Measurements from ENCODE around the gene SUSD2.
"Not testable (repeated sequence)": the region's sequence is repeated elsewhere in the genome, so short reads cannot be mapped to it uniquely, and the experiment has no call there.

The SUSD2 gene

DNA sequence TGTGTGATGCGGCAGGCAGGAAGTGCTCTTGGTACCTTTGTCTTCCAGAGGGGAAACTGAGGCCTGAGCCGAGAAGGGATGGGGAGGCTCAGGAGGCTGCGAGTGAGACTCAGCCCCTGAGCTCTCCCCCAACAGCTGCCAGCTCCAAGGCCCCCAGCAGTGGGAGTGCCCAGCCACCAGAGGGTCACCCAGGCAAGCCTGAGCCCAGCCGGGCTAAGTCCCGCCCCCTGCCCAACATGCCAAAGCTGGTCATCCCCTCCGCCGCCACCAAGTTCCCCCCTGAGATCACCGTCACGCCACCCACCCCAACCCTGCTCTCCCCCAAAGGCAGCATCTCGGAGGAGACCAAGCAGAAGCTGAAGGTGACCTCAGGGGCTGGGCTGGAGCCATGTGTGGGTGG is 3.8 kb upstream of the SUSD2 start:
- DNase-seq, result no peak

DNA sequence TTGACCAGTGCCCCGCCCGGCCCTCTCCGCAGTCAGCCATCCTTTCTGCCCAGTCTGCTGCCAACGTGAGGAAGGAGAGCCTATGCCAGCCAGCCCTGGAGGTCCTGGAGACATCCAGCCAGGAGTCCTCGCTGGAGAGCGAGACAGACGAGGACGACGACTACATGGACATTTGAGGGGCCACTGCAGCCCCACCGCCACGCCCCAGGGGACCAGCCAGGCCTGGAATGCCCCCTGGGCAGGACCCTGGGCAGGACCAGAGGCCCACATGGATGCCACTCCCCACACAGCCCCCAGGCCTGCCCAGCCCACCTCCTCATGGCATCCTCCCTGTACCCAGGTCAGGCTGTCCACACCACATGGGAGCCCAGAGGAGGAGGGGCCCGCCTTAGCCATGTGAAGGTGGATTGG is 3.3 kb upstream of the SUSD2 start:
- no peak for DNase-seq

DNA sequence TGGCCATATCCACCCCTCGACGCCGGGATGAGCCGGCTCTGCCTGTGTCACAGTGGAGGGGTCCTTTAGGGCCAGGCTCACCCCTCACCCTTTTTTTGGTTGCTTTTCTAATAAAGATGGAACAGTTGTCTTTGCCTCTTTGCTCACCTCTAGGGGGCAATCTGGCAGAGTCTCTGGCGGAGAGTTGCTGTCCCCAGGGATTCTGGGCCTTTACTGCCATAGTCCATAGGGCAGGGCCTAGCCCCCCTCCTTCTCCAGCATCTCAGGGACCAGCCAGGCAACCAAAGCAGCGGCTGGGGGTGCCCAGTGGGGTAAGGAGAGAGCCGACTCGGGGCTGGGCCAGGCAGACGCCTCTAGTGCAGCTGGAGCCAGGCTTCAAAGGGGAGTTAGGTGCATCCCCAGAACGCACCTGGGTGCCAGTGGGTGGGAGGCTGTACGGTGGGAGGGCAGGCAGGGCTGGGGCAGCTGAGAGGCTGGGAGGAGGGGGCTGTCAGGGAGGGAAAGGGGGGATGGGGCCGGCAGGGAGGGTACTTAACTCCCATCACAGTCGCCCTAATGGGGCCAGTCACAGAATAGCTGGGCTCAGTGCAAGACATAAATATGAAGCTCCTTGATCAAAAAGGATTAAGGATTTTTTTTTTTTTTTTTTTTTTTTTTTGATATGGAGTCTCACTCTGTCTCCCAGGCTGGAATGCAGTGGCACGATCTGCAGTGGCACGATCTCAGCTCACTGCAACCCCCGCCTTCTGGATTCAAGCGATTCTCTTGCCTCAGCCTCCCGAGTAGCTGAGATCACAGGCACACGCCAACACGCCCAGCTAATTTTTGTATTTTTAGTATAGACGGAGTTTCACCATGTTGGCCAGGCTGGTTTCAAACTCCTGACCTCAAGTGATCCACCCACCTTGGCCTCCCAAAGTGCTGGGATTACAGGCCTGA is 2.5 kb upstream of the SUSD2 start:
- no peak for DNase-seq

DNA sequence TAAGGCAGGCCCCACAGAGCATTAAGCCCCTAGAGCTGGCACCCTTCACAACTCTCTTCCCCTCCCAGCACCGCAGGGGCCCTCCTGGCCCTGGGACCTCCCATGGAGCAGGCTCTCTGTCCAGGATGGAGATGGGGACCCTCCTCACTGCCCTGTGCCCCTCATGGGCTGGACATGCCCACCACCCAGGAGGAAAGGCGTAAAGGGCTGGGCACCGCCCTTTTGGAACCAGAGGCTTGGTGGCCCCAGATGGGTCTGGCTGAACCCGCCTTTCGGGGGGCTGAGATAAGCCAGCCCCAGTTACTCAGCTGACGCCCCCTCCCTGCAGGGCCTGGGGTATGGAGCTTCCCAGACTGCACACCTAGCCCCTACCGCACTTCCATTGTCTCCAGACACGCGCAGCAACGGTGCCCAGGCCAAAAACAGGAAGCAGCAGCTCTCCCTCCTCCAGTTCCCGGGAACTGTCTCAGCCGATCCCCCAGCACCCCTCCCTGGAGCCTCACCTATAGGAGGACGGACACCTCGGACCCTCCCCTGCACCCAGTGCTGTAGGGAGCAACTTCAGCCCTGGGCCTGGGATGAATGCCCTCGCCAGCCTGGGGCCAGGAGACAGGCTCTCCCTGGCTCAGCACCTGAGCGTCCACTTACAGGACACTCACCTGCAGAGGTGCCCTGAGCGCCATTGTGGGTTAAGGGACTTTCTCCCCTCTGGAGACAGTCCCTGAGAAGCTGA is 1.6 kb upstream of the SUSD2 start:
- no peak for DNase-seq

DNA sequence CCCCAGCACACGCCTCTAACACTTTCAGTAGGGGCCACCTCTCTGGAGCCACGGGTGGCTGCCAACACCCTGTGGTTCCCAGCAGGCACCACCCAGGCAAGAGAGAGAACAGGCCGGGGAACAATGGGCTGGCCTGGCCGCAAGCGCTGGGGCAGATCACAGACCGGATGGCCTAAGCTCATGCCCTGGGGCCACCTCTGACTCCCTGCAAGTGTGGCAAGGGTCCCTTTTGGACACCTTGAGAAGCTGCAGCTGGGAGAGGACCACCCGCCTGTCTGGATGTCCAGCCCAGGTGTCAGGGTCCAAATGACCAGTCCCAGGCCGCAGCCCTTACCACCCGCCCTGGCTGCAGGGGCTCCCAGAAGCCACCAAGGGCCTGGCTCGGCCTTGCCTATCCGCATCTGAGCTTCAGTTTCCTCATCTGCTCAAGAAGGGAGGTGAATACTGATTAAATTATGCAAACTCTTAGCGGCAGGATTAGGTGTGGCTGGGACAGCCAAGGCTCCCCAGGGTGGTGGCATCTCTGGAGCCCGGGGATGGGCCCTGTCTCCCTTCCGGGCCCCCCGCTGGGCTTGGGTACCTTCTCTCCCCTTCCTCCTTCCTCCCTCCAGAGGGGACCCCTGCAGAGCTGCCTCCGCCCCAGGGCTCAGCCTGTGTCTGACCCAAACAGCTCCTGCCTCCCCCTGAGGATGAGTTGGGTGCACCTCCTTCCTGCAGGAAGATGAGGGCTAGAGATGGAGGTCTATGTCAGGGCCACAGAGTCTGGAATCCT is 785 bp upstream of the SUSD2 start:
- no peak for DNase-seq

DNA sequence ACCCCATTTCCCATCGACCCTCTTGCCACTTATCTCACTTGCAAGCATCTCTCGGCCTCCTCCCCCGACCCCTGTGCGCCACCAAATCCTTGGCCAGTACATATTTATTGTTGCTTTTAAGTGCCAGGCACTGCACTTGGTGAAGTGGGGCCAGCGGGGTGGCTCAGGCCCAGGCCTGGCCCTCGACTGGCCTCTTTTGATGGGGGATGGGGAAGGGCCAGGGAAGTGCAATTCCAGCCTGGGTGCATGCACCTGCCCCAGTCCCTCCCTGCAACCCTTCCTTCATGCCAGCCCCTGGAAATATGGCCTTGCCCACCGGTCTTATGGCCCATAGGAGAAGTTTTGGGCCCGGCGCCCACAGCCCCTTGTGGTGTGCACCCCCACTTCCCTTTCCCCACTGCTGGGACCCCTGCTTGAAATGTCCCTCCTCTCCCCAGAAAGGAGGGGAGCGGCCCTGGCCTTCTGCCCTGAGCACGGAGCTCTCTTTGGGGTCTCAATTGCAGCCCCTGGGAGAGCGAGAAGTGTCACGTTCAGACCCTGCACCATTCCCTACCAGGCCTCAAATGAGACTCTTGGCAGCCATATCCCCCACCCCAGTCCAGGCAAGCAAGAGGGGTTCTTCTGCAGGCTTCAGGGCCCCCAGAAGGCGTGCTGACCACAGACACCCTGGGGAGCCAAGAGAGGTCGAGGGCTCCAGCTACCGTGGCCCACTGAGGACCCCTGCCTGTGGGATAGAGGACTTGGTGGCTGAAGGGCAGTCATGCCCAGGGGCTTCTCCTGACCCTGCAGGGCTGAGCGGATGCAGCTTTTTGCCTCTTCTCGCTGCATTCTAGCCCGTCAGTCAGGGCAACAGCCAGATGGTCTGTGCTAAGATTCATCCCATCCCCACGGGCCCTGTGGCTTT is 961 bp downstream of the SUSD2 start:
- no peak for DNase-seq

DNA sequence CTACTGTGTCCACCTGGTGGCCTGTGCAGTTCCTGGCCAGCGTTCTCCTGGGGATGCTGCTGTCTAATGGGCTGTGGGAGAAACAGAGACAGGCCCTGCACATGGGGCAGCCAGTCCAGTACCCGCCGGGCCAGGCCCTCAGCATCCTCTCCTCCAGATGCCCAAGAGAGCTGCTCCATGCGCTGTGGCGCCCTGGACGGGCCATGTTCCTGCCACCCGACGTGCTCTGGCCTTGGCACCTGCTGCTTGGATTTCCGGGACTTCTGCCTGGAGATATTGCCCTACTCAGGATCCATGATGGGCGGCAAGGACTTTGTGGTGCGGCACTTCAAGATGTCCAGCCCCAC is 1.6 kb downstream of the SUSD2 start:
- DNase-seq, result not testable (repeated sequence)

DNA sequence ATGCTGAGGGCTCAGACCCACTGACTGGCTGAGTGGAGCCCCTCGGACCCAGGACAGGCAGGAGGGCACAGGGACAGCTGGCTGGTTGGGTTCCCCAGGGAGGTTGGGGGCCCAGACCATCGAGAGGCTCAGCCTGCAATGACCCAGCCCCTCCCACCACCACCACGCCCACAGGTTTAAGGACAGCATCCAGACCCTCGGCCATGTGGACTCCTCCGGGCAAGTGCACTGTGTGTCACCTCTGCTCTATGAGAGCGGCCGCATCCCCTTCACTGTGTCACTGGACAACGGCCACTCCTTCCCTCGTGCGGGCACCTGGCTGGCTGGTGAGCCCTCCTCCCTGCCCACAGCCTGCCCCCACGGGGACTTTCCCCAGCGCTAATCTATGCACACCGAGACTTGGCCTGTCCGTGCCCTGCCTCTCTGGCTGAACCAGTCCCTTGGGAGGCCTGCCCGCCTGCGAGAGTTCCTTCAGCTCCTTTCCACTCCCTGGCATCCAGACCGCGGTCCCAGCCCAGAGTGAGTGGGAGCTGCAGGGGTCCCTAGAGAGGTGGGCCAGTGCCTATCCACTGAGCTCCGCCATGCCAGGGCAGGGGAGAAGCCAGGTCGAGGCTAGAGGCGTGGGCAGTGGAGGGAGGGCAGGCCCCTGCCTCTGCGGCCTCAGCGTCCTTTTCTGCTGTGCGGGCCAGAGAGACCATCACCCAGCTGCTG is 2.2 kb downstream of the SUSD2 start:
- no peak for DNase-seq

DNA sequence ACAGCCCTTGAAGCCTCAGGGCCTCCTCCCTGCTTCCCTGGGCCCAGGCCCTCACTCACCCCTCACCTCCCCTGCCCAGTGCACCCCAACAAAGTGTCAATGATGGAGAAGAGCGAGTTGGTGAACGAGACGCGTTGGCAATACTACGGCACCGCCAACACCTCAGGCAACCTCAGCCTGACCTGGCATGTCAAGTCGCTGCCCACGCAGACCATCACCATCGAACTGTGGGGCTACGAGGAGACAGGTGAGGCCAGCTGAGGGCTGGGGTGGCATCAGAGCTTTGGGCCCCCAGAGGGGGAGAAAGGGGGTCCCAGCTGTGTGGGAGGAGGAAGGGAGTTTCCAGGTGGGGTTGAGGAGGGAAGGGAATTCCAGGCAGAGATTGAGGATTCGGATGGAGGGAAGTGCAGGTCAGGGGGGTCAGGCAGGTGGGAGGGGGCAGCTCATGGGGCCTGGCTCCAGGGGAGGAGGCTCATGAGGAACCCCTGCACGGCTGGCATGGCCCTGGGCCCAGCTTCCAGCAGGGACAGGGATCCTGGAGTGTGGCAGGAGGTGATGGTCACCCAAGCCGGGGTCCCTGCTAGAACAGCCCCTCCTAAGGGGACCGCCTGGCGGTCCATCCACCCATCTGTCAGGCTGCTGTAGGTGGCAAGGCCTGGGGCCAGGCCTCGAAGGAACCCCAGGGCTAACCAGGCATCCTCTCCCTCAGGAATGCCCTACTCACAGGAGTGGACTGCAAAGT is 2.9 kb downstream of the SUSD2 start:
- DNase-seq, result no peak

DNA sequence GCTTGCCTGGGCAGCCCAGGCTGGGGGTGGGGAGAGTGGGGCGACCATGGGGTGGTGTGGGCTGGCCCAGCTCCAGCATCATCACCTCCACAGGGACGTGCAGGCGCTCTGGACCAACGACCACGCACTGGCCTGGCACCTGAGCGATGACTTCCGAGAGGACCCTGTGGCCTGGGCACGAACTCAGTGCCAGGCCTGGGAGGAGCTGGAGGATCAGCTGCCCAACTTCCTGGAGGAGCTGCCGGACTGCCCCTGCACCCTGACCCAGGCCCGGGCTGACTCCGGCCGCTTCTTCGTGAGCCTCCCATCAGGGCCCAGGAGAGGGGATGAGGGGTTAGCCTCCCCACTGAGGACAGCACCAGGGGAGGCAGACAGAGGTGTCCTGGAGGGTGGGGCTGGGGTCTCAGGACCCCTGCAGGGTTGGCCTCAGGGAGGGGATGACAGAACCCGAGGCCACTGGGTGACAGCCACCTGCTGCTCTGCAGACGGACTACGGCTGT is 3.8 kb downstream of the SUSD2 start:
- no peak for DNase-seq

DNA sequence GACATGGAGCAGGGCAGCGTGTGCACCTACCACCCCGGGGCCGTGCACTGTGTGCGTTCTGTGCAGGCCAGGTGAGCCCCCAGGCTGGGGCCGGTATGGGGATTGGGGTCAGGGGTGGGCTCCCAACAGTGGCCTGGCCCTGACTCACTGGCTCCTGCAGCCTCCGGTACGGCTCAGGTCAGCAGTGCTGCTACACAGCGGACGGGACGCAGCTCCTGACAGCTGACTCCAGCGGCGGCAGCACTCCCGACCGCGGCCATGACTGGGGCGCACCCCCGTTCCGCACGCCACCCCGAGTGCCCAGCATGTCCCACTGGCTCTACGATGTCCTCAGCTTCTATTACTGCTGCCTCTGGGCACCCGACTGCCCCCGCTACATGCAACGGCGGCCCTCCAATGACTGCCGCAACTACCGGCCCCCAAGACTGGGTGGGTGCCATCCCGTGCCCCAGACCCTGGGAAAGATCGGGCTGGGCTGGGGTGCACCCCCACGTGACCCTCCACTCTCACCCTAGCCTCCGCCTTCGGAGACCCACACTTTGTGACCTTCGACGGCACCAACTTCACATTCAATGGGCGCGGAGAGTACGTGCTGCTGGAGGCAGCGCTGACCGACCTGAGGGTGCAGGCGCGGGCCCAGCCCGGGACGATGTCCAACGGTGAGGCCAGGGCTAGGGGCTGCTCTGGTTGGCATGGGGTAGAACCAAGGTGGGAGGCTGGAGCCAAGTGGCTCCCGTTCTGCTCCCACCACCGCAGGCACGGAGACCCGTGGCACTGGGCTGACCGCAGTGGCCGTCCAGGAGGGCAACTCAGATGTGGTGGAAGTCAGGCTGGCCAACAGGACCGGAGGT is 4.4 kb downstream of the SUSD2 start:
- no peak for DNase-seq

DNA sequence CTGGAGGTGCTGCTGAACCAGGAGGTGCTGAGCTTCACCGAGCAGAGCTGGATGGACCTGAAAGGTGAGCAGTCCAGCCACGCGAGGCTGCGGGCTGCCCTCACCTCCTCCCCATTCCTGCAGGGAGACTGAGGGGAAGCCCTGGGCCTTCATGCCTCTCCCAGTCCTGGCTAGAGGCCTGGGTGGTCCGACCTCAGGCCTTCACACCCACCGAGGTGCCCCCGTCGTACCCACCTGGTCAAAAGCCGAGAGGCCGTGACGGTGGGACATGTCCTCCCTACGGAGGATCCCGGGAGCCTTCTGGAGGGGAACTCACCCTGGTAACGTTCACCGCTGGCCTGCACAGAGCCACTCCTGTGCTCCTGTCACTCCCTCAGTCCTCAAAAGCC is 5.1 kb downstream of the SUSD2 start:
- no peak for DNase-seq

DNA sequence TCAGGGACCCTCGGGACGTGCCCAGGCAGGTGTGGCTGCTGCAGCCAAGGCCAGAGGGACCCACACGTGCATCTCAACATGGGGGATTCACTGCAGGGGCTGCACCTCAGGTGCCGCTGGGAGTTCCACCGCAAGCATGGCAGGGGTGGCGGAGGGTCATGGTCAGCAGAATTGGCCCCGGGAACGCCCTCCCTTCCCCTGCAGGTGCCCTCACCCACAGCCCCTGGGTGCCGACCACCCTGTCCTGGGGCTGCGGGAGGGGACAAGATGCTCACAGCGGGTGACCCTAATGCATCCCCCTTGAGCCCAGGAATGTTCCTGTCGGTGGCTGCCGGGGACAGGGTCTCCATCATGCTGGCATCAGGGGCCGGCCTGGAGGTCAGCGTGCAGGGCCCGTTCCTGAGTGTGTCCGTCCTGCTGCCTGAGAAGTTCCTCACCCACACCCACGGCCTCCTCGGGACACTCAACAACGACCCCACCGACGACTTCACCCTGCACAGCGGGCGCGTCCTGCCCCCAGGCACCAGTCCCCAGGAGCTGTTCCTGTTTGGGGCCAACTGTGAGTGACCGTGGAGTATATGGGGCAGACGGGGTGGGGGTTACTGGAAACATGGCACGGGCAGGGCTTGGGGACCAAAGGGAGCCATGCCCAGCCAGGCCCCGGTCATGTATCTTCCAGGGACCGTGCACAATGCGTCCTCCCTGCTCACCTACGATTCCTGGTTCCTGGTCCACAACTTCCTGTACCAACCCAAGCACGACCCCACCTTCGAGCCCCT is 5.8 kb downstream of the SUSD2 start:
- DNase-seq, result no peak

DNA sequence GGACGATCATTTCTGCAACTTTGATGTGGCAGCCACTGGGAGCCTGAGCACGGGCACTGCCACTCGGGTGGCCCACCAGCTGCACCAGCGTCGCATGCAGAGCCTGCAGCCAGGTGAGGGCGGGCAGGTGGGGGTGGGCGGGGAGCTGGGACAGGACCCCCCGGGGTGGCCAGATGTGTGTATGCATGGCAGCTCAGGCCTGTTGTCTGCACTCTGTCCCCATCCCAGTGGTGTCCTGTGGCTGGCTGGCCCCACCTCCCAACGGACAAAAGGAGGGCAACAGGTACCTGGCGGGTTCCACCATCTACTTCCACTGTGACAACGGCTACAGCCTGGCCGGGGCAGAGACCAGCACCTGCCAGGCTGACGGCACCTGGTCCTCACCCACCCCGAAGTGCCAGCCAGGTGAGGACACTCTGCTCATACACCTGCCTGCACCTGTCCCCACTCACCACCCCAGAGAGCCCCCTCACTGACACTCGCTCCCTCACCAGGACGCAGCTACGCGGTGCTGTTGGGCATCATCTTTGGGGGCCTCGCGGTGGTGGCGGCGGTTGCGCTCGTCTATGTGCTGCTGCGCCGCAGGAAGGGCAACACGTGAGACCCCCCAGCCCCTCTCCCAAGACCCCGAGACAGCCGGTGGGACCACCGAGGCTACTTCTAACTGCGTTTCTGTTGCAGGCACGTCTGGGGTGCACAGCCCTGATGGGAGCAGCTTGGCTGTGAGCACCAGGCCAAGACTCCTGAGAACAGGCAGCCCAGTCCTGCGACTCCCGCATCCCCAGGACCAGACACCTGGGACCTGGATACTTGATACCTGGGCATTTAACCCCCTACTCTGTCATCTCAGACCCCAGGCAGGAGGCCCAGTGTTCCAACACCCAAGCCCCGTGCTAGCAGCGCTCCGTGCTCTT is 6.7 kb downstream of the SUSD2 start:
- DNase-seq, result no peak

DNA sequence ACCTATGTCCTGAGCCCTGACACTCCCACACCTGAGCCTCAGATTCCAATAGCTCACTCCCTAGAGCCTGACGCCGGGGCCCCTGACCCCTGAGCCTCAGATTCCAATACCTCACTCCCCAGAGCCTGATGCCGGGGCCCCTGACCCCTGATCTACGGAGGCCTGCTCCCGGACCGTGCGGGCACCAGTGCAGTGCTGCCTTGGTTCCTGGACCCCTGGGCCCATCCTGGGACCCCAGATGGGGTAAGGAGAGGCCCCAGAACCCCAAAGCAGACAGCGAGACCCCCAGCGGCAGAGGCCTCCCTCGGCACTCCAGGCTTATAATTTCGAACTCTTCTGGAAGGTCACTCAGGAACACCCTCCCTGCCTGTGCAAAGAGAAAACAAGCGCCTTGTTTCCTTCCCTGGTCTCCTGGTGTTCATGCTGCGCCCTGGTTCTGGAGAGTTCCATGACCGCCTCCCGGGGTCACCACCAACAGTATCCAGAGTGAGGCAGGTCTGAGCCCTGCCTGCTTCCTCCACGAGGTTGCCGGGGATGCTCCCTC is 7.5 kb downstream of the SUSD2 start:
- no peak for DNase-seq

DNA sequence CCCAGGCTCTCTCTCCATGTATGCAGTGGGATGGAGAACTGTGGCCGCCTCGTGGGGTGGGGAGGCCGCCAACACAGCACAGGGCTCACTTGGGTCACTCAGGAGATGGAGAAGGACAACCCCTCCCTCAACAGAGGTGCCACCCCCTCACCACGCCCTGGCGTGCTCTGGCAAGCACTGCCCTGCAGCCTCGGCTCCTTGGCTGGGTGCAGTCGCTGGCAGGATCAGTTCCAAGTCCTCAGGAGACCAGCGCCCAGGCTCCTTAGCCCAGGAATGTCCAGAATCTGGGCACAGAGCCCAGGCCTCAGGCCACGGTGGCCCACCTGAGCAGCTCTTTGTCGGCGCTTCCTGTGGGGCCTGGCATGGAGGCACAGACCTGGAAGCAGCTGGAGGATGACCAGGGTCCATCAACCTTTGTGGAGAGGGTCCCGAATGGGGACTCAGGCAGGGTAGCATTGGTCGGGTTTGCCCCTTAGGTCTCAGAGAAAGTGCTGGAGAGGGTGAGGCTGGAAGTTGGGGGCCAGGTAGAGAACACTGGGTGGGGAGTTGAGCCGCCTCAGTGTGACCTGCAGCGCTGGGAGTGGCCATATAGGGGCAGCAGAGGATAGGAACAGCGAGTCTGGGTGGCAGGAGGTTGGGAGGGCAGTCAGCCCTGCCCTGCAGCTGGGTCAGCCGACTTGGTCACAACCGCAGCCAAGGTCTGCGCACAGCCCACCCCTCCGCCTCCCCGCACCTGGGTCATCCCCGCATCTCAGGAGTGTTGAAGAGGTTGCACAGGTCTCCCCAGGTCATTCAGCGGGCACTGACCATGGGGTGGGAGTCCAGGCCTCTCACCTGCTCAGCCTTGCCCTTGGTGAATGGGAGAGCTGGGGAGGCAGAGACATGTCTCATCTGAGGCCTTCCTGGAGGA is 8.2 kb downstream of the SUSD2 start:
- DNase-seq, result no peak

DNA sequence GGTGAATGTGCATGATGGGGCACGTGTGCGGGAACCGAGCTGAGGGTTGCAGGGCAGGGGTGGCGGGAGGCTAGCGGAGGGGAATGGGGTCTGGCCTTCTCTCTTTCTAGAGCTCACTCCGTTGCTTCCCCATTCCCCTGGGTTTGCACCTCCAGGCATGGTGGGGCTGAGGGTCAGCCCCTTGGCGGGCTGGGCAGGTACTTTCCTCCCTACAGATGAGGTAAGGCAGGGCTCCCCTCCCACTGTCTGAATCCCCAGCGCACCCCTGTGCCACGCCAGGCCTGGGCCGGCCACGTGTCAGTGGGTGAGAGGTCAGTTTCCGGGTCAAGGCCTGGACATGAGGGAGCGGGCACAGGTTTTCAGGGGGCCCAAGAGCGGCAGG is 8.9 kb downstream of the SUSD2 start:
- no peak for DNase-seq
